ENCODE results near the gene PTPRJ. TPM values are rescaled to one million over a fixed set of nuclear protein-coding genes. Genes with fewer than 3 reads are reported as not detected.

PTPRJ gene
- total RNA-seq, 1 experiment from 2014 or later = 43.7 TPM

GRCh38 chr11:48090174-48090573, 109.8 kb downstream of the PTPRJ start:
- no peaks in the 10 kb centered on the region for H3K9me3 ChIP-seq (ENCODE audit: insufficient read depth, low read depth)
- no peak for TF ChIP-seq CTCF (conservative IDR thresholded peaks at IDR 0.05)
- TF ChIP-seq EZH2 (IDR thresholded peaks at IDR 0.05; ENCODE audit: low read depth) = no peak
- CTCF ChIA-PET = no interaction called here
- peaks cover 42% of the 10 kb centered on the region; the same call in 1 of the 2 replicates for H3F3A ChIP-seq (ENCODE audit: insufficient read depth, low read depth)
- no peaks in the 10 kb centered on the region for H3K36me3 ChIP-seq (ENCODE audit: low read depth)
- H3K27ac ChIP-seq = peak overlapping the region; percentile 48; the same call in 1 of the 2 replicates
- POLR2A ChIA-PET (ENCODE audit: unreplicated experiment) = interaction anchor here (0.6 kb wide), 1 partner anchor 27 kb away, joined by 3 read pairs; no protein-coding TSS in a partner anchor
- H2AFZ ChIP-seq = no peak overlapping the region
- peaks cover 81% of the 10 kb centered on the region for H3K79me2 ChIP-seq (ENCODE audit: low read depth)
- peaks cover 12% of the 10 kb centered on the region for H4K20me1 ChIP-seq (ENCODE audit: insufficient read depth)
- H3K4me2 ChIP-seq = no peak overlapping the region
- no peaks in the 10 kb centered on the region for H3K27me3 ChIP-seq (ENCODE audit: insufficient read depth, low read depth)
- H3K9me2 ChIP-seq (ENCODE audit: insufficient read depth) = no peaks in the 10 kb centered on the region
- intact Hi-C loops (cut with micrococcal nuclease; ENCODE audit: unreplicated experiment) = no loop called here
- no peak for DNase-seq
- BruUV-seq (replicated peaks) = no TSS peak
- peaks cover 29% of the 10 kb centered on the region for H3K4me1 ChIP-seq (replicated peaks; ENCODE audit: insufficient read depth)
- H3K4me3 ChIP-seq = no peak overlapping the region

GRCh38 chr11:48091426-48092102, 111.2 kb downstream of the PTPRJ start:
- no peaks in the 10 kb centered on the region for H3K9me3 ChIP-seq (ENCODE audit: insufficient read depth, low read depth)
- intact Hi-C loops (cut with micrococcal nuclease; ENCODE audit: unreplicated experiment) = no loop called here
- H3K27me3 ChIP-seq (ENCODE audit: insufficient read depth, low read depth) = no peaks in the 10 kb centered on the region
- peak overlapping the region; percentile 48 for H3K27ac ChIP-seq
- DNase-seq = no peak
- peaks cover 41% of the 10 kb centered on the region; the same call in 1 of the 2 replicates for H3F3A ChIP-seq (ENCODE audit: insufficient read depth, low read depth)
- H3K79me2 ChIP-seq (ENCODE audit: low read depth) = peaks cover 83% of the 10 kb centered on the region
- TF ChIP-seq EZH2 (IDR thresholded peaks at IDR 0.05; ENCODE audit: low read depth) = no peak
- no peak for TF ChIP-seq CTCF (conservative IDR thresholded peaks at IDR 0.05)
- CTCF ChIA-PET = interaction anchor here (0.6 kb wide), 1 partner anchor 10 kb away, joined by 6 read pairs; no protein-coding TSS in a partner anchor
- peaks cover 8% of the 10 kb centered on the region for H4K20me1 ChIP-seq (ENCODE audit: insufficient read depth)
- no peaks in the 10 kb centered on the region for H3K9me2 ChIP-seq (ENCODE audit: insufficient read depth)
- BruUV-seq (replicated peaks) = no TSS peak
- no peaks in the 10 kb centered on the region for H3K36me3 ChIP-seq (ENCODE audit: low read depth)
- no peak overlapping the region for H2AFZ ChIP-seq
- peak overlapping the region; percentile 8 for H3K4me2 ChIP-seq
- no peak overlapping the region for H3K4me3 ChIP-seq
- POLR2A ChIA-PET (ENCODE audit: unreplicated experiment) = interaction anchor here (1.1 kb wide), 1 partner anchor 28 kb away, joined by 3 read pairs; no protein-coding TSS in a partner anchor
- peaks cover 36% of the 10 kb centered on the region for H3K4me1 ChIP-seq (replicated peaks; ENCODE audit: insufficient read depth)

GRCh38 chr11:48093323-48093722, 113.0 kb downstream of the PTPRJ start:
- ChIA-PET POLR2A (ENCODE audit: unreplicated experiment) (interaction anchor here (0.5 to 0.7 kb wide), 2 partner anchors 156 to 175 kb away, joined by 4 to 5 read pairs; no protein-coding TSS in a partner anchor), CTCF (no interaction called here)
- no peak for DNase-seq
- H2AFZ ChIP-seq = no peak overlapping the region
- no peaks in the 10 kb centered on the region for H3K27me3 ChIP-seq (ENCODE audit: insufficient read depth, low read depth)
- H3K9me2 ChIP-seq (ENCODE audit: insufficient read depth) = no peaks in the 10 kb centered on the region
- no peak overlapping the region for H3K27ac ChIP-seq
- TF ChIP-seq CTCF (conservative IDR thresholded peaks at IDR 0.05) = no peak
- no peak for TF ChIP-seq EZH2 (IDR thresholded peaks at IDR 0.05; ENCODE audit: low read depth)
- H3K4me2 ChIP-seq = no peak overlapping the region
- peaks cover 46% of the 10 kb centered on the region for H3K4me1 ChIP-seq (replicated peaks; ENCODE audit: insufficient read depth)
- H3K9me3 ChIP-seq (ENCODE audit: insufficient read depth, low read depth) = no peaks in the 10 kb centered on the region
- no peaks in the 10 kb centered on the region for H3K36me3 ChIP-seq (ENCODE audit: low read depth)
- peaks cover 82% of the 10 kb centered on the region for H3K79me2 ChIP-seq (ENCODE audit: low read depth)
- BruUV-seq (replicated peaks) = no TSS peak
- H3F3A ChIP-seq (ENCODE audit: insufficient read depth, low read depth) = peaks cover 47% of the 10 kb centered on the region; the same call in 1 of the 2 replicates
- H4K20me1 ChIP-seq (ENCODE audit: insufficient read depth) = 0 out of 2 replicates have a peak, but pooled peaks cover under 1% of the 10 kb centered on the region
- no peak overlapping the region for H3K4me3 ChIP-seq
- intact Hi-C loops (cut with micrococcal nuclease; ENCODE audit: unreplicated experiment) = no loop called here

All from PC-9 (cell line).